HG02571 (cell line): Measurements from ENCODE around the gene ZNF534.
"Not testable (repeated sequence)": the region's sequence is repeated elsewhere in the genome, so short reads cannot be mapped to it uniquely, and the experiment has no call there.

Experiments
- ATAC-seq: cut with Tn5 transposase; IDR thresholded peaks from one replicate; pipeline ENCODE4 v1.9.1; 2021; ENCODE audit warnings: mild to moderate bottlenecking, moderate library complexity; ENCODE audit not compliant: unreplicated experiment

The ZNF534 gene

DNA sequence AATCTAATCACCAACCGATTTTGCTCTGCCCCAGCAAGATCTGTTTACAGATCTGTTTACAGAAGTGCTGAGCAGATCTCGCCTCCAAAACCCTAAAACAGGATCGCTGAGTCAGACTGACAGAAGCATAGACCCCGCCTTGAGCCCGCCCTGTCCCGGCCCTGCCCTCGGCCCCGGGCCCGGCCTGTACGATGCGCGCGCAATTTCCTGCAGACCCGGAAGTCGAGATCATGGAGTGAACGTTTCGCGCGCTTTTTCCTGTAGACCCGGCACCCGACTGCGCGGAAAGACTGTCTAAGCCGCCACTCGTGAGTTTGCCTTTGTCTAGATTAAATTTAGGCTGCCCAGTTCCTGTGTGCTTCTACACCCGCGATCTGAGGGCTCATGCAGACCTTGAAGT lies at the start of gene ZNF534:
TSS of gene ZNF534 (plus strand) at position 212 of the 400 bp plus-strand sequence. CDS start 2,327 bp downstream, outside the sequence.
- no peak for ATAC-seq

DNA sequence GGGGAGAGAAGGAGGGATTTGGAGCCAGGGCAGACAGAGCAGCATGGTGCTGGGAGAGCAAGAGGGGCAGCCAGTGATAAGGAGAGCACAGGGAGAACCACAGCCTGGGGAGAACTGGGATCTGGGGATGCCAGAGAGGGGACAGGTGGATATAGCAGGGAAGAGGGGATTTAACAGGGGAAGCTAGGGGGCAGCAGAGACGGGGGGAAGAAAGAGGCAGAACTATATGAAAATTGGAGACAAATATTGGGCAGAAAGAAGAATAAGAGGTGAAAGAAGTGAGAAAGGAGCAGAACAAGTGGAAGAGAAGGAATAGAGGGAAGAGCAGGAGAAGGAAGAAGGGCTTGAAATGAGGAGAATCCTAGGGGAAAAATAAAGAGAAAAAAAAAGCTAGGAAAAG lies 37.8 kb upstream of the ZNF534 start:
- ATAC-seq = no peak

DNA sequence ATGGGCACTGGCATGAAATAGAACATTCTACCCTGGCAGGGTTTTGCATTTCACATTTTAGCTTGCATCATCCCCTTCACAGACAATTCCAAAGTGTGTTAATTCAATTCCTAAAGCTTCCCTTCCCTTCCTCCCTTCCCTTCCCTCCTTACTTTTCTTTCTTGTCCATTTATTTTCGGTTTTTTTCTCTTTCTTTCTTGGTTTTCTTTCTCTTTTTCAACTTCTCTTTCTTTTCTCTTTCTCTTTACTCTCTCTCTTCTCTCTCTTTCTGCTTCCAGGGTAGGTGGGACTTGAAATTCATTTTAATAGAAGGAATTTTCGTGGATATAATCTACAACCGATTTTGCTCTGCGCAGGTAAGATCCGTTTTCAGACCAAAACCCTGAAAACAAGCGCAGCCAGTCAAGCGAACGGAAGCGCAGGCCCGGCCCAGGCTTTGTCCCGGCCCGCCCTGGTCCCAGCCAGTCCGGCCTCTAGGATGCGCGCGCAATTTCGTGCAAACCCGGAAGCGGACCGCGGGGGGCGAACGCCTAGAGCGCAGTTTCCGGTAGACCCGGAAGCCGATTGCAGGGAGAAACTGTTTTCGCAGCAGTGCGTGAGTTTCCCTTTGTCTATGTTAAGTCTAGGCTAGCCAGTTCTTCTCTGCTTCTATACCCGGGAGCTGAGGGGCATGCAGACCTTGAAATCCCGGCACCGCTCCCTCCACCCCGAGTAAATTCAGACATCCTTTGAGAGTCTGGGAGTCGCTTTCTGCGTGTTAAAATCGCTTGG lies 31.5 kb upstream of the ZNF534 start, which contains the start of gene ZNF528:
TSS of gene ZNF528 (plus strand) at position 540 of the 771 bp plus-strand sequence. CDS start 4,165 bp downstream, outside the sequence.
- ATAC-seq = no peak

DNA sequence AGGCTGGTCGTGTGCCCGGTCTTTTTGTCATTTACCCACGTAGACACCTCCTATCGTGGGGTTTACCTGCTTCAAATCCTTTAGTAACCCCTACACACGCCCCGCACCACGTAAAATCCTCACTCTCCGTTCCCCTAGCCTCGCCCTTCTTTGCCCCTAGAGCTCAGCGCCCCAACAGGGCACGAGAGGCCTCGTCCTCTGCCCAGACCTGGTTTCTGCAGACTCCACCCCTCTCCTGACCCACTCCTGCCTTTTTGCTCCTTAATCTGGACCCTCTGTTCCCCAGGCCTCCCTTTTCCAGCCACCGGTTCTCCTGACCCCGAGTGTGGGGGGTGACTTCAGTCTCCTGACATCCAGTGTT lies 30.9 kb upstream of the ZNF534 start:
- no peak for ATAC-seq

DNA sequence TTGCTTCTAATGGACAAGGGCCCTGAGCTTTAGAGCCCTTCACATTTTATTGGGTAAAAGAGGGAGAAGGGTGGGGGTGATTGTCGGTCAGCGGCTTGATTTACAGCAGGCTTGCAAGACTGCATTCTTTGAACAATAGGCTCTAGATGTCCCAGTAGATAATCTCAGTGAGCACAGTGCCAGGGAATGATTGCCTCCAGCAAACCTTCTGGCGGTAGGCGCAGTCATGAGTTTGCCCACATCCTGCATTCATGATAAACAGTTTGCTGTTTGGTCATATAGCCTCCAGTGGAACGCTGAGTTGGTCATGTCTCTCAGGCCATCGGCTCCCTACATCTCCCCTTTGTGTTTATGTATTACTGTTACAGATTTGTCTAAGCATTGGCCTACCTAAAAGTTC lies 18.7 kb upstream of the ZNF534 start:
- no peak for ATAC-seq

DNA sequence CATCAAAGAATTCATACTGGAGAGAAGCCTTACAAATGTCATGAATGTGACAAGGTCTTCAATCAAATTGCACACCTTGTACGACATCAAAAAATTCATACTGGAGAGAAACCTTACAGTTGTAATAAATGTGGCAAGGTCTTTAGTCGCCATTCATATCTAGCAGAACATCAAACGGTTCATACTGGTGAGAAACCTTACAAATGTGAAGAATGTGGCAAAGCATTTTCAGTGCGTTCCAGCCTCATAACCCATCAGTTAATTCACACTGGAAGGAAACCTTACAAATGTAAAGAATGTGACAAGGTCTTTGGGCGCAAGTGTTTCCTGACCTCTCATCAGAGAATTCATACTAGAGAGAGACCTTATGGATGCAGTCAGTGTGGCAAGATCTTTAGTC lies 13.2 kb upstream of the ZNF534 start:
- no peak for ATAC-seq

DNA sequence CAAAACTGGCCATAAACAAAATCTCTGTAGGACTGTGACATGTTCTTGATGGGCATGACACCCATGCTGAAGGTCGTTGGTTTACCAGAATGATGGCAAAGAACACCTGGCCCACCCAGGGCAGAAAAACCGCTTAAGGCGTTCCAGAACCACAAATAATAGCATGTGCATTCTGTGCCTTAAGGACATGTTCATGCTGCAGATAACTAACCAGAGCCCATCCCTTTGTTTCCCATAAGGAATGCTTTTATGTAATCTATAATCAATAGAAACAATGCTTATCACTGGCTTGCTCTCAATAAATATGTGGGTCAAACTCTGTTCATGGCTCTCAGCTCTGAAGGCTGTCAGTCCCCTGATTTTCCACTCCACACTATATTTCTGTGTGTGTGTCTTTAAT lies 13.2 kb downstream of the ZNF534 start:
- ATAC-seq = no peak

DNA sequence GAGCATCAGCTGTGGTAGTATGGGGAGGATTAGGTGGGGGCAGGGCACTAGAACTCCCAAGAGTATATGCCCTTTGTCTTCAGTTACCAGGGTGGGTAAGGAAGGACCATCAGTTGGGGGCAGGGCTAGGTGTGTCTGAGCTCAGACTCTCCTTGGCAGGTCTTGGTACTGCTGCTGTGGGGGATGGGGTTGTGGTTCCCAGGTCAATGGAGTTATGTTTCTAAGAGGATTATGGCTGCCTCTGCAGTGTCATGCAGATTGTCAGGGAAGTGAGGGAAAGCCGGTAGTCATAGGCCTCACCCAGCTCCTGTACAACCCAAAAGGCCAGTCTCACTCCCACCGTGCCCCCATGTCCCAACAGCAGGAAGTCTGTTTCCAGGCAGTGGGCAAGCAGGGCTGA lies 15.6 kb downstream of the ZNF534 start:
- ATAC-seq = no peak

DNA sequence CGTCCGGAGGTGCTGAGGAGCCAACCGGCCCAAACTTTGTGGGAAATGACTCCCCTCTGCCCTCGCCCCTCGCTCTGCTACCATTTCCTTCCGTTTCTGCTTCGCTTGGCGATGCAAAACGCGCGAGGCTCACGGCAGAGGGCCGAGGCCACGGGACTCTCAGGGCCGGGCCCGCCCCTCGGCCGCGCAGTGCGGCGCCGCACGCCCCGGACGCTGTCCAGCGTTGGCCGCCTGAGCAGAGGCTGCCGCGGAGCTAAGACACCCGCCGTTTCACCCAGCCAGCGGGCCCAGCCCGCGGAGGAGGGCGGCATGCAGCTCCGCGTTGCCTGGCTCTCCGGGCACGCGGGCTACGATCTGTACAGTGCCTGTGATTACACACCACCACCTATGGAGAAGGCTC lies 22.3 kb downstream of the ZNF534 start:
- ATAC-seq = no peak

DNA sequence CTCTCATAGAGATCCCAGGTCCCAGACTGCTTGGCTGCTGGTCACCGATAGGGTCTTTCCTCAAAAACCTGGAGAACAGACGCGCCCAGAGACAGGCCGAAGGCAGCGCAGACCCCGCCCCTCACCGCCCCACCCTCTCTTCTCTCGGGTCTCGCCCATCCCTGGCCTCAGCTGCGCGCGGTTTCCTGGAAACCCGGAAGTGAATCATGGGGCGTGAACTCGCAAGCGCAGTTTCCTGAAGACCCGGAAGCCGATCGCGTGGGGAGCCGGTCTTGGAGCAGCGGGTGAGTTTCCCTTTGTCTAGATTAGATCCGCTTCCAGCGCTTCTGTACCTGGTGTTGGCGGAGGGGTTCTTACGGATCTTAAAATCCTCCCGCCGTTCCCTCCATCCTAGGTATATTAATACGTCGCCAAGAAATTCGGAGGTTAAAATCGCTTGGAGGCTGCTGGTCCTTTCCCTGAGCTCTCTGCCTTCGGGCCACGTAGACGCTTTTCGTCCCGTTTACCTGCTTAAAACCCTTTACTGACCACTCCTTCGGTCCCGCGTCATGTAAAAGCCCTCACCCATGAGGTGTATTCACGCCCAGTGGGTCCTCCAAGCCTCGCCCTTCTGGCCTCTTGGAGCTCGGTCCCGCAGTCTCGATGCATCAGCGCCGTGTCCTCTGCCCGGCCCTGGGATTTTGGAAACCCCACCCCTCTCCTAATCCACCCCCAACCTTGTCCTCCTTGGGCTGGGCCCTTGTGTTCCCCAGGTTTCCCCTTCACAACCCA lies 24.6 kb downstream of the ZNF534 start, which contains the start of gene ZNF578:
TSS of gene ZNF578 (plus strand) at position 230 of the 771 bp plus-strand sequence. CDS start 48,293 bp downstream, outside the sequence.
- no peak for ATAC-seq

DNA sequence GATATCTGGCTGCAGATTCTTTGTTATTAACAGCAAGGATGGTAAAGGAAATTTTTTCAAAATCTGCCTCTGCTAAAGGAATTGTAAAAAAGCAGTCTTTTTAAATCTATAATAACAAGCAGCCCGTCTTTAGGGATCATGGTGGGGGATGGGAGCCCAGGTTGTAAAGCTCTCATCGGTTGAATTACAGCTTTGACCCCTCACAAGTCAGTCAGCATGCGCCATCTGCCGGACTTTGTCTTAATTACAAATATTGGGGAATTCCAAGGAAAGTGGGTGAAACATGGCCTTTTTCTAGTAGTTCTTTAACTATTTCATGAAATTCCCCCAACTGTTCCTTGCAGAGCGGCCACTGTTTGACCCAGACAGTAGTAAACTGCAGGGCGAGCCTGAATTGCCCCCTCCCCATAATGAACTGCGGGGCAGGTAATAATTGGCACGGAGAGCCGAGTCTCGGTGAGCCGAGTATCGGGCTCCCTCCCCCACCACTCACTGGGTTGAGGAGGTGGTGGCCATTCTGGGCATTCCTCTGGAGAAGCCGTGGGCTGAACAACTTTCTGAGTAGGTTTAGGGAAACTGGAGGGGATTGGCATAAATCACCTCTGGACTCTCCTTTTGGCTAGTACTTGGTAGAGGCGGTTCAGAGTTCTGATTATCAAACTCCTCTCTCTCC lies 36.0 kb downstream of the ZNF534 start:
- ATAC-seq = no peak

DNA sequence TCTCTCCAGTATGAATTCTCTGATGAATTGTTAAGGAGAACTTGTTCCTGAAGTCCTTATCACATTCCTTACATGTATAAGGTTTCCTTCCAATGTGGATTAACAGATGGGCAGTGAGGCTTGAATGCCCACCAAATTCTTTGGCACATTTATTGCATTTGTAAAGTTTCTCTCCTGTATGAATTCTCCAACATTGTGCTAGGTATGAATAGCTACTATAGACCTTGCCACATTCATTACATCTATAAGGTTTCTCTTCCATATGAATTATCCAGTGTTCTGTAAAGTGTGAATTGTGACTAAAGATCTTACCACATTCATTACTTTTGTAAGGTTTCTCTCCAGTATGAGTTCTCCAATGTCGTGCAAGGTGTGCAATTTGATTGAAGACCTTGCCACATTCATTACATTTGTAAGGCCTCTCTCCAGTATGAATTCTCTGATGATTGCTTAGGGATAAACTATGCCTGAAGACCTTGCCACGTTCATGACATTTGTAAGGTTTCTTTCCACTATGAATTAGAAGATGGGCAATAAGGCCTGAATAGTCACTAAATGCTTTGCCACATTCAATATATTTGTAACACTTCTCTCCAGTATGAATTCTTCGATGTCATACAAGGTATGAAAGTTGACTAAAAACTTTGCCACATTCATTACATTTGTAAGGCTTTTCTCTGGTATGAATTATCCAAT lies 44.9 kb downstream of the ZNF534 start:
- no peak for ATAC-seq

DNA sequence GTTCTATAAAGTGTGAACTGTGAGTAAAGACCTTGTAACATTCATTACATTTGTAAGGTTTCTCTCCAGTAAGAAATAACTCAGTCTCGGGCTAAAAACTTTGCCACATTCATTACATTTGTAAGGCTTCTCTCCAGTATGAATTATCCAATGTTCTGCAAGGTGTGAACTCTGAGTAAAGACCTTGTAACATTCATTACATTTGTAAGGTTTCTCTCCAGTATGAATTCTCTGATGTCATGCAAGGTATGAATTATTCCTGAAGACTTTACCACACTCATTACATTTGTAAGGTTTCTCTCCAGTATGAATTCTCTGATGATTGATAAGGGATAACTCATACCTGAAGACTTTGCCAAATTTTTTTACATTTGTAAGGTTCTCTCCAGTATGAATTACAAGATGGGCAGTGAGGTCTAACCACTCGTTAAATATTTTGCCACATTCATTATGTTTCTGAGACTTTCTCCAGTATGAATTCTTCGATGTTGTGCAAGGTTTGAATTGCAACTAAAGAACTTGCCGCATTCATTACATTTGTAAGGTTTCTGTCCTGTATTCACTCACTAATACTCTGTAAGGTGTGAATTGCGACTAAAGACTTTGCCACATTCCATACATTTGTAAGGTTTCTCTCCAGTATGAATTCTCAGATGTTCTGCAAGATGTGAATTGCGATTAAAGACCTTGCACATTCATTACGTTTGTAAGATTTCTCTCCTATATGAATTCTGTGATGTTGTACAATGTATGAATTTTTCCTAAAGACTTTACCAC lies 45.6 kb downstream of the ZNF534 start:
- no peak for ATAC-seq

DNA sequence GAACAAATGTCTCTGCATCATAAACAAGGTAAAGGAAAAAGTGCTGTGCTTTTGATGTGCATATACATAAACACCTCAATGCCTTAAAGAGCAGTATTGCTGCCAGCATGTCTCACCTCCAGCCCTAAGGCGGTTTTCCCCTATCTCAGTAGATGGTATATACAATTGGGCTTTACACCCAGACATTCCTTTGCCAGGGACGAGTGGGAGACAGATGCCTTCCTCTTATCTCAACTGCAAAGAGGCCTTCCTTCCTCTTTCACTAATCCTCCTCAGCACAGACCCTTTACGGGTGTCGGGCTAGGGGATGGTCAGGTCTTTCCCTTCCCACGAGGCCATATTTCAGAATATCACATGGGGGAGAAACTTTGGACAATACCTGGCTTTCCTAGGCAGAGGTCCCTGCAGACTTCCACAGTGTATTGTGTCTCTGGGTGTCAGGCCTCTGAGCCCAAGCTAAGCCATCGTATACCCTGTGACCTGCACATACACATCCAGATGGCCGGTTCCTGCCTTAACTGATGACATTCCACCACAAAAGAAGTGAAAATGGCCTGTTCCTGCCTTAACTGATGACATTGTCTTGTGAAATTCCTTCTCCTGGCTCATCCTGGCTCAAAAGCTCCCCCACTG lies 55.3 kb downstream of the ZNF534 start:
- not testable (repeated sequence) for ATAC-seq

DNA sequence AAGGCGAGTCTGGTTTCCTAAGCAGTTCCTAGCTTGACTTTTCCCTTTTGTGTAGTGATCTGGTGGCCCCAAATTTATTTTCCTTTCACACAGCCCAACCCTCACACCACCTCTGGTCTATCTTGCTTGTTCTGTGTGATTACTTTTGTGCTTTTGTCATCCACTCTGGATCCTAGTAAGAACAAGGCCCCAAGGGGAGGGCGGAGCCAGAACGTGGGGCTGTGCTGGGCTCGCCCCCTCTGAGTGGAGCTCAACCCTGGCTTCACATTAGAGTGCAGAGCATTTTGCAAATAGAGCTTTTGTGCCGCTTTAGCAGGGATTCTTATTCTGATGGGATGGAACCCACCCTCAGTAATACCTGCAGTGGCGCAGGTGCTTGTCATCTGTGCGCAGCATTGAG lies 56.1 kb downstream of the ZNF534 start:
- ATAC-seq = not testable (repeated sequence)

DNA sequence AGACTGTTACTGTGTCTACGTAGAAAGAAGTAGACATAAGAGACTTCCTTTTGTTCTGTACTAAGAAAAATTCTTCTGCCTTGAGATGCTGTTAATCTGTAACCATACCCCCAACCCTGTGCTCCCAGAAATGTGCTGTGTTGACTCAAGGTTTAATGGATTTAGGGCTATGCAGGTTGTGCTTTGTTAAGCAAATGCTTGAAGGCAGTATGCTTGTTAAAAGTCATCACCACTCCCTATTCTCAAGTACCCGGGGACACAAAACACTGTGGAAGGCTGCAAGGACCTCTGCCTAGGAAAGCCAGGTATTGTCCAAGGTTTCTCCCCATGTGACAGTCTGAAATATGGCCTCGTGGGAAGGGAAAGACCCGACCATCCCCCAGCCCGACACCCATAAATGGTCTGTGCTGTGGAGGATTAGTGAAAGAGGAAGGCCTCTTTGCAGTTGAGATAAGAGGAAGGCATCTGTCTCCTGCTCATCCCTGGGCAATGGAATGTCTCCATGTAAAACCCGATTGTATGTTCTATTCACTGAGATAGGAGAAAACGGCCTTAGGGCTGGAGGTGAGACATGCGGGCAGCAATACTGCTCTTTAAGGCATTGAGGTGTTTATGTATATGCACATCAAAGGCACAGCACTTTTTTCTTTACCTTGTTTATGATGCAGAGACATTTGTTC lies 56.8 kb downstream of the ZNF534 start:
- ATAC-seq = not testable (repeated sequence)

DNA sequence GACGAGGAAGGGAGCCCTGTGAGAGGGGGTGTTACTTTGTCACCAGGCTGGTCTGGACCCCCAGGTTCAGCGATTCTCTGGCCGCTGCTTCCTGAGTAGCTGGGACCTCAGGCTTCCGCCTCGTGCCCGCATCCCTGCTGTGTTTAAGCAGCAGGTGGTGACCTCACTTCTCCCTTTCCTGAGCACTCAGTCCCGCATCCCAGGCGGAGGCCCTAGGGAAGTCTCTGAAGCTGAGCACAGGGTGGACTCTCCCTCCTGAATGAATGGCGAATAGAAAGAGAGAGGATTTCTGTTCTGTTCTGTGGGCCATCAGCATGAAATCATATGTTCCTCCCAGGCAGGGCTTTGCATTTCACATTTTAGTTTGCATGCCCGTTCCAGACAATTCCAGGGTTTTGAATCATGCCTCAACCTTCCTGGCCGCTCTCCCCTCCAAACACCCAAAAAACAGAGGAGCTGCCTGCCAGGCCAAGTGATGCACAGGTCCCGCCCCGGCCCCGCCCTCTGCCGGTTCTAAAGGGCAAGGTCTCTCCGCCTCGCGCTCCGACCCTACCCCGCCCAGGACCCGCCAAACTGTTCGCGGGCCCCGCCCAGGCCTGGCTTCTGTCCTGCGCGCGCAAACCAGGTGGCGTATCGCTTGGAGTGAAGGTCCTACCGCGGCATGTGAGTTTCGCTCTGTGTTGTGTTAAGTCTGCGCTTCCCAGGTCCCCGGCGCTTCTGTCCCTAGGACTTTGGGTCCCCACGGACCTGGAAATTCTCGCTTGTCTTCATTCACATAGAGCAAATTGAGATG lies 63.4 kb downstream of the ZNF534 start:
- ATAC-seq = no peak

DNA sequence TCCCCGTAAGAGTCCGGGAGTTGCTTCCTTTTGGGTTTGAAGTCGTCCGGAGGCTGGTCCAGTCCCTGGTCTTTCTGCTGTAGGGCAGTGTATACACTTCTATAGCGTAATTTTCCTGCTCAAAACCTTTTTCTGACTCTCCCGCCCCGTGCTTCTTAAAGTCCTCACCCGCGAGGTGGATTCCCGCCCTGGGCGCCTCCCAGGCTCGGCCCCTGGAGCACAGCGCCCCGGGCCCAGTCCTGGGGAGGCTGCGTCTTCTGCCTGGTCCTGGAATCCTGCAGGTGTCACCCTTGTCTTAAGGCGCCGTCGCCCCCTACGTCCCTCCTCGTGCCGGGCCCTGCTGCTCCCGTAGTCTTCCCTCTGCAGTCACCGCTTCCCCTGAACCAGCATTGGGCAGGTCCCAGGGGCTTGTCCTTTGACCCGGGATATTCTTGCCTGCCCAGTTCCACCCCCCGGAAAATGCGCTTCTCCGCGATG lies 64.1 kb downstream of the ZNF534 start:
- no peak for ATAC-seq
